Activated CD4-positive, alpha-beta T cell treated with anti-CD3 and anti-CD28 coated beads, Interleukin-2, Interleukin-4, amounts not matched to agents 100 ng/mL and 50 ng/mL, durations not matched to agents 16 hours and 8 hours (primary cell): Measurements from ENCODE around the gene IFNA5.

Source experiments
- DNase-seq: peaks from one replicate; pipeline ENCODE4 v3.0.0-alpha.2; 2020; ENCODE audit warnings: low spot score

IFNA5 gene

GRCh38 chr9:21305213-21305612 lies at the start of gene IFNA5:
Gene IFNA5 (minus strand): TSS chr9:21305313. CDS start chr9:21305256, 57 bp downstream.
- no peak for DNase-seq

DNA sequence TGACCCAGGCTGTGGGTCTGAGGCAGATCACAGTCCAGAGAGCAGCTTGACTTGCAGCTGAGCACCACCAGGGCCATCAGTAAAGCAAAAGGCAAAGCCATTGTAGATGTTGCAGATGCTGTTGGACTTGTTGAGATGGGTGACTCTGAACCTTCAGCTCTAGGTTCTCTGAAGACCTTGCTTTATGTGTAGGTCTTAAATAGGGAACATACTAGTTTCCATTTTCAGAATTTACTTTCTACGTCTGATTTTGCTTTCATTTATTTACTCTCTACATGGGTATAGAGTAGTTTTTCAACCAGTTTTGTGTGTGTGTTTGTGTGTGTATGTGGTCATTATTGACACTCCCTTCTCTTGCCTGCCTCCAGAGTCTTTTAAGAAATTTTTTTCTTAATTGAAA lies 45.7 kb upstream of the IFNA5 start, which contains the start of gene IFNA6:
Gene IFNA6 (minus strand): TSS at position 101 of the 400 bp plus-strand sequence. CDS start 0 bp downstream, at position 101.
- DNase-seq: no peak

GRCh38 chr9:21348430-21348970 lies 43.4 kb upstream of the IFNA5 start:
- no peak for DNase-seq

- DNase-seq: no peak
Observed at GRCh38 chr9:21340735-21341134, 35.6 kb upstream of the IFNA5 start.

DNA sequence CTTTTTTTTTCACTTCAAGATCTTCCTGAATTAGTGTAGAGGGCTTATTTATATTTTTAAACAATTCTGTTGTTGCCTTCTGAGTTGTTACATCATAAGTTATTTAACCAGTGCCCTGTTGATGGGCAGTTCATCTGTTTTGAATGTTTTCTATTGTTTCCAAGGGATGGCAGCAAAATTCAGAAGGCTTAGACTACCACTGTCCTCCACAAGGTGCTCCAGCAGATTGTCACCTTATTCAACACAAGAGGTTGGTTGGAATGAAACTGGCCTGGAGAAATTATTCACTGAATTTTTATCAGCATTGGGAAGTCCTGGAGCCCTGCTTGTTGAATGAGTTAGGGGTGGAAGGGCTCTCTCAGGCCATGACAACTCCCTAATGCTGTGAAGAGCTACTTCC lies 31.3 kb upstream of the IFNA5 start:
- DNase-seq: no peak

DNA sequence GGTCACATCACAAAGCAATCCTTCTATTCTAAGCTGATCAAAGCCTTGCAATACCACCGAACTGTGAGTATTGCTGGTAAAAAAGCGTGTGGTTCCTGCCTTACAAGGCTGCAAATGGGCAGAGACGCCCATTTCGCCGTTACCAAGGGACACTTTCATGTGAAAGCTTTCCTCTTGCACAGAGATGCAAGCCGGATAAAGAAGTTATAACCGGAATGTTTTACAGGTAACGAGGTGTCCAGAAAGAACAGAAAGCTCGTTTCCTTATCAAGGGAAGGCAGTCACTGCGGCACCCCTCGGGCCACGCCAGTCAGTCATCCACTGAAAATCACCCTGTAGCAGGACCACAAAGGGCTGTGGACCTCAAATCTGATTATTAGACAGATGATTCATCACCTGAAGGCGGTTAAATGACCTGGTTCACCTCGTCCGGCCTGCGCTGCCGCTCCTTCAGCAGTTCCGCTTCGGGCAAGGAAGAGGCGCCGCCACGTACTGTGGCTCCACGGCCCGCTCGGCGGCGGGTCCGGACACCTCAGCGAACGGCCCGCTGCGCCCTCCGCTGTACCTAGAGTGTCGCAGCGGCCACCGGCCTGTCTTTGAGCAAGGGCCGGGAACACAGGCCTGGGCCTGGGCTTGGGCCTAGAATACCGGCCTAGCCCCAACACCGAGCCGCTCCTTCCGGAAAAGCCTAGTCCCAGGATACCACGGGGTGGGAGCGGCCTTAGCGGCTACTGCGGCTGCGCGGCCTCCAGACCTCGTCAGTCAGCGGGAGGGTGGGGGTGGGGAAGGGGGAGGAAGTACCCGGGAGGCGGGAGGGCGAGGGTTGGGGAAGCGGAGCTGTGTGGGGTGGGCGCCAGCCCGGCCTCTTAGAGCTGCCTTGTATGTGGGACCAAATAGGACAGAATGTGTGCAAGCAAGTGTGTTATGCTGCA lies 29.9 kb upstream of the IFNA5 start, which contains the start of gene KLHL9:
Gene KLHL9 (minus strand): TSS at position 704 of the 932 bp plus-strand sequence. CDS start 545 bp downstream, at position 159.
- DNase-seq: peak; percentile 89

- no peak for DNase-seq
Observed at GRCh38 chr9:21333226-21333625, 28.1 kb upstream of the IFNA5 start.

DNA sequence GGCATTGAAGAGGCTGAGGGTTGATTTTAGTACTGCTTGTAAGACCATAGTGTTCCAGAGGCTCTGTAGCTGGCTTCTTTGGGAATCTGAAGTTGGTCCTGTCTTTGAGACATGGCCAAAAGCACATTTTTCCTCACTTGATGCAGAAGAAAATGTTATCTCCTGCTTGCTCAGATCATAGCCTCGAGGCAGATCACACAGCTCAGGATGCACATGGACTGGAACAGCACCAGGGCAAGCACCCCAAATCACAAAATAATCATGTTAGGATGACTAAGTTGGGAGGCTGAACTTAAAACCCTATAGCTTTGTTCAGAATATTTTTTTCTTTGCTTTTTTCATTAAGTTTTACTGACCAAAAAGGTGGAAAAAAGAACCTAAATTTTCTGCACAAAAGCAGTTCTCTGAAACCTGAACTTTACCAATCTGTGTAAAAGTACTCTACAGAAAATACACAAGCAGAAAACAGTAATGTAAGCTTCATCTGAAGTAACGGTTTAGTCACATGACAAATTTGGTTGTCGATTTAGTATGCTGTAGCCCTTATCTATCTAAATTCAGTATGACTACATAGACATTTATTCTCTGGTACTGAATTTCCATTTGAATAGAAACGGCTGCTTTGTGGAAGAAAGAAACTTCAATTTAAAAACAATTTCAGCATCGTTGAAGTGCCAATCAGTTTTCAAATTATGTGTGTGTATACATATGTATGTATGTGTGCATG lies 26.7 kb upstream of the IFNA5 start:
- peak; percentile 2 for DNase-seq

DNA sequence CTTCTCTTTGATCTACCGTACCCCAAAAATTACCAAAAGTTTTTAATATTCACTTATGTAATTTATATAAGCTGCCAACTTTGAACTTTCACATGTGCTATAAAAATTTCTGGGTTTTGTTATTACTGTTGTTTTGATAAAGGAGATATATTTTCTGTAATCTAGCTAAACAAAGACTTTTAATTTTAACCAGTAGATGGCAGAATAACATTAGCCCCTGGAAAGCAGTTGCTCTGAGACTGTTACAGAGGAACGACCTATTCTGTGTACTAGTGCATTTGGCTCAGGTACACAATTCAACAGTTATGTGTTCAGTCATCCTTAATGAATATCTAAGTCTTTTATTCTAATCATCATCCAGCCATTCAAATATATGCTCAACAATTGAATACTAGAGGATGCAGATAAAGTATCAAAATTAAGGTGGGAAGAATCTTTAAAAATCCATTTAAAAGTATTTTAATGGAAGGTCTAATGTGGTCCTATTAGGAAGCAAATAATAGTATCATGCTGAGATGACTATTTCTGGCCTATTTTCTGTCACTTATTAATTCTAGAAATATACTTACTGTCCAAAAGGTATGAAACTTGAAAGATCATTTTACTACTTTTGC lies 21.5 kb upstream of the IFNA5 start:
- peak; percentile 59 for DNase-seq

DNA sequence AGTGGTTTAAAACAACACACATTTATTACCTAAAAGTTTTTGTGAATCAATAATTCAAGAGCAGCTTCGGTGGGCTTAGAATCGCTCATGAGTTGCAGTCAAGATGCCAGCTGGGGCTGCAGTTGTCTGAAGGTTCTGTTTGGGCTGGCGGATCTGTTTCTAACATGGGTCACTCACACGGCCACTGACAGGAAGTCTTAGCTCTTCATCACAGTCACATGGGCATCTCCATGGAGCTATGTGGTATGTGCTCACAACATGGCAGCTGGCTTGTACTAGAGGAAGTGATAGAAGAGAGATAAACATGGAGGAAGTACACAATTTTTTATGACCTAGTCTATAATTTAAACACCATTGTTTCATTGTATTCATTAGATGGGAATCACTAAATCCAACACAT lies 18.9 kb upstream of the IFNA5 start:
- DNase-seq: no peak

DNA sequence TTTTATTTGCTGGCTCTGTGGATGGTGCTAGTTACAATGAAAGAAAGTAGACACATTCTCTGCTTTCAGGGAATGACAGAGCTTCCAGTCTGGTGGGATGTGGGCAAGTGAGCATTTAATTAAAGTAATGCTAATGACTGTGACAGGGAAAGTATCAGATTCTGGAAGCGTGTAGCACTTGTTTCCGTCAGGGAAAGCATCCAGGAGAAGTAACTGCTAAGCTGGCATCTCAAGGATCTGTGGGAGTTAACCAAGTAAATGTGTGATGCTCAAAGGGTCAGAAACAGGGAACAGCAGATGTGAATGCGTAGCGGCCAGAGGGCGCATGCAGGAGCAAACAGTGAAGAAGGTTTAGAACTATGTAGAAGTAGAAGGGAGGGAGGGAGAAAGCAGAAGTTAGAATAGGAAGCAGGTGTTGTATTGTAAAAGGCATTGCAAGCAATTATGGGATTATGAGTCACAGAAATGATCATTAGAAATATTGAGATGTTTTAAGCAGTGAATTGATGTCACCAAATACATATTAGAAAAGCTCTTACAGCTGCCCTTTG lies 17.9 kb upstream of the IFNA5 start:
- DNase-seq: no peak

DNA sequence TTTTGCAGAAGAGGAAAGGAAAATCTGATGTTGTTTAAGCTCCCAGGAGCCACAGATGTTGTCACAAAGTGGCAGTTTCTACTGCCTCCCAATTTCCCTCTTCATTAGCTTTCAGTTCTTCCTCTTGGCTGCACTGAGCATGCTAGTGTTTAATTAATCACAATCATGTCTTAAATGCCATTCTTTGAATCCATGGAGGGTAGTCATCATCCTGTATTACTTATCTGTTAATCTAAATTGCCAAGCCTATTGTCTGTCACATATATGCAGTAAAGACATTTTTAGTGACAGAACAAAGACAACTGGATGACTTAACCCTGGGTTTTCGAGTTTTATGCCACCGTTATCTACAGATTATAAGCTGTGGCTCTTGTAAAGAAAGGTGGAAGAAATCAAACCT lies 15.4 kb upstream of the IFNA5 start:
- no peak for DNase-seq

DNA sequence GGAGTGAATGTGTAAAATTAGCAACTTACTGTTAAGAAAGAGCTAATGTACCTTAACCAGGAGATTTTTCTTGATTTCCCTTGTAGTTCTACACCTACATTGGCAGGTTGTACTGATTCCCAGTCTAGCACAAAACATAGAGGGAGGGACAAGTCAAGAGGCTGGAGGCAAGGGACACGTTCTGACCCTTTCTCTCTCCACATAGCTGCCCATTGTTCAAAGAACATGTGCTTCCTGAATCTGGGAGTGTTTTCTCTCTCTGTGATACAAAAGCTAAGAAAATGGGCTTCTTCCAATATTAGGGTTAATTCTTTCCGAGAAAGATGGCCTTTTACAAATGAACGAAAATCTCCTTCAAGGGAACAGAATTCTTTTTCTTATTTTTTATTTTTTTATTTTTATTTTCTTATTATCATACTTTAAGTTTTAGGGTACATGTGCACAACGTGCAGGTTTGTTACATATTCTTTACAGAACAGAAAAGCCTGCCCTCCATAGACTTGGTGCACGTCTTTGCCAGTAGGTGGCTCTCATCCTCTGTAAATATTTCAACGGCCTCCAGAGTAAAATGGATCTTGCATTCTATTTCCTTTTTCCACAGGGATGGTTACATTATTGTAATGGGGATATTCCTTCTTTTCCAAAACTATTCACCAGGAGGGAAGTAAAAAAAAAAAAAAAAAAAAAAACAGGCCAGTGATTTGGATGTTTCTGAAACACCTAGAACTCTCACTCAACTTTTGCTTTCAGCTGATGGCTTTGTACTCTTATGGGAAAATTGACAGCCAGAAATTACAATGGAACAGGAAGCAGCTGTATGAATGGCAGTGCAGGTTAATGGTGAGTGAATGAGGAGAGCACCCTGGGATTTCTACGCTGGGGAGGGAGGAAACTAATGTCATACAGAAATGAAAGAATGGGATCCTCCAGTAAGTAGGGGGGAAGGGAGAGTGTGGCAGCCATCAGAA lies 13.1 kb upstream of the IFNA5 start:
- DNase-seq: peak; percentile 42

- DNase-seq: no peak
Observed at GRCh38 chr9:21316860-21317259, 11.7 kb upstream of the IFNA5 start.

DNA sequence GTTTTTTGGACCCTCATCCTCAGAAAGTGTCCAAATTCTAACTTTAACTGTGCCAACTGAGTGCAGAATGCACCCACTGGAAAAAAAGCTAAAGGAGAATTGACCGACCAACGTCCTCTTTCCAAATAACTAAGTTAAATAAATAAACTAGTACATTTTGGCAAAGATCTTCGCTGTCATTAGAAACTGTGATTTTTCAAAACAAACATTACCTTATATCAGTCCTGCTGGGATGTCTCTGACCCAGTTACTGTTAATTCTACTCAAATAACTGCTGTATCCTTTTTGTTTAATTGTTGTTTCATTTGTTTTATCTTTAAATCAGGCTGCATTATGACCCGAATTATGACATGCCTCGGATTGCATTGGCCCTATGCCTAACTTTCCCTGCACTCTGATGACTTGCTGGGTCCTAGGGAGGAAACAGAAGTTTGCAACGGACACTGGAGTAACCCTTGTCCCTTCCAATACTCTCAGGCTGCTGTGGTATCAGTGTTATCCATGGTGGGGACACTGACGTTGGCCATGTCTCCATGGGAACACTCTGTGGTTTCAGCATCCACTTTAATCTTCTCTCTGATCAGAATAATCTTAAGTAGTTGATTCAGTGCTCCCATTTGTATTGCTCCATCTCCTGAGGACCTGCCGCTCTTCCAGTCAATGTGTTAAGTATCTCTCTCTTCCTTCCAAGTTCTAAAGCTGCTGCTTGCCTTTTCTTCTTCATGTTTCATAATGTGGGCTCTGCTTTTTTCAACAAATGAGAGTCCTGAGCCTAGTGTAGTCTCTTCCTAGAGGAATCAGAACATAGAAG lies 11.1 kb upstream of the IFNA5 start:
- DNase-seq: no peak

DNA sequence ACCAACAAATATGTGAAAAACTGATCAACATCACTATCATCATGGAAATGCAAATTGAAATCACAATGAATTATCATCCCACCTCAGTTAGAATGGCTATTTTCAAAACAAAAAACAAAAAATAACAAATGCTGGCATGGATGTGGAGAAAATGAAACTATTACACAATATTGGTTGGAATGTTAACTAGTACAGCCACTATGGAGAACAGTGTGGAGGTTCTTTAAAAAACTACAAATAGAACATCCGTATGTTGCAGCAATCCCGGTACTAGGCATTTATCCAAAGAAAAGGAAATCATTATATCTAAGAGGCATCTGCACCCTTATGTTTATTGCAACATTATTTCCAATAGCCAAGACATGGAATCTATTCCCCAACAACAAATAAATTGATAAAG lies 9.0 kb upstream of the IFNA5 start:
- DNase-seq: no peak

GRCh38 chr9:21311889-21312288 lies 6.8 kb upstream of the IFNA5 start:
- no peak for DNase-seq

DNA sequence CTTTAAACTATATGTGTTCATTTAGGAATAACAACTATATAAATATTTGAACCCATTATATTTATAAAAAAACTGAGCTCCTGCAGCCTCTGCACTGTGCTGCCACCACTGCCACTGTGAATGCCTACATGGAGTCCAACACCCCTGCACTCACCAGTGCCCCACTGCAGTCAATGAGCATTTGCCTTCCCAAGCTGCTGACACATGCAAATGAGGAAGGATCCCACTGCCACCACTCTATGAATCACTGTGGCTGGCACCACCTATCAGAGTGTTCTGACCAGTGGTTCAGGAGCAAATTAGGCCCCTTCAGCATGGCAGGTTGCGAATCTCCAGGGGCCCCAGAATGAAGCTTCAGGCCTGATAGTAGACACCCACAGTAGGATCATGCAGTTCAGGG lies 9.1 kb downstream of the IFNA5 start:
- no peak for DNase-seq

- no peak for DNase-seq
Observed at GRCh38 chr9:21294904-21295538, 10.1 kb downstream of the IFNA5 start.
